GM21737 (cell line): ENCODE data around the gene CAMK2D.
"Not testable (repeated sequence)": the region's sequence is repeated elsewhere in the genome, so short reads cannot be mapped to it uniquely, and the experiment has no call there.

ENCODE experiments used
- ATAC-seq: cut with Tn5 transposase; IDR thresholded peaks from one replicate; pipeline ENCODE4 v1.9.1; 2021; ENCODE audit warnings: mild to moderate bottlenecking, moderate library complexity; ENCODE audit not compliant: unreplicated experiment

CAMK2D gene

GRCh38 chr4:113763923-113764322, 2.4 kb upstream of the CAMK2D start:
- not testable (repeated sequence) for ATAC-seq

GRCh38 chr4:113763029-113763285, 1.4 kb upstream of the CAMK2D start:
- ATAC-seq: no peak

- peak; percentile 57 for ATAC-seq
Measured at GRCh38 chr4:113762186-113763028, 869 bp upstream of the CAMK2D start.

GRCh38 chr4:113760795-113761619, 531 bp downstream of the CAMK2D start:
- peak; percentile 22 for ATAC-seq

GRCh38 chr4:113760094-113760794, 1.3 kb downstream of the CAMK2D start:
- ATAC-seq: no peak

- no peak for ATAC-seq
Measured at GRCh38 chr4:113759696-113760093, 1.8 kb downstream of the CAMK2D start.

- no peak for ATAC-seq
Measured at GRCh38 chr4:113758372-113758771, 3.2 kb downstream of the CAMK2D start.

- ATAC-seq: no peak
Measured at GRCh38 chr4:113757486-113757885, 4.1 kb downstream of the CAMK2D start.

- ATAC-seq: peak; percentile 63
Measured at GRCh38 chr4:113756005-113756410, 5.5 kb downstream of the CAMK2D start.

GRCh38 chr4:113750734-113751133, 10.8 kb downstream of the CAMK2D start:
- no peak for ATAC-seq

GRCh38 chr4:113750296-113750695, 11.2 kb downstream of the CAMK2D start:
- ATAC-seq: no peak

GRCh38 chr4:113749178-113749577, 12.4 kb downstream of the CAMK2D start:
- ATAC-seq: no peak

- ATAC-seq: no peak
Measured at GRCh38 chr4:113747949-113748348, 13.6 kb downstream of the CAMK2D start.

GRCh38 chr4:113745711-113746110, 15.8 kb downstream of the CAMK2D start:
- no peak for ATAC-seq

GRCh38 chr4:113744667-113745240, 16.8 kb downstream of the CAMK2D start:
- no peak for ATAC-seq

- no peak for ATAC-seq
Measured at GRCh38 chr4:113743690-113744089, 17.8 kb downstream of the CAMK2D start.

- ATAC-seq: no peak
Measured at GRCh38 chr4:113742643-113743042, 18.9 kb downstream of the CAMK2D start.

- ATAC-seq: no peak
Measured at GRCh38 chr4:113741956-113742355, 19.6 kb downstream of the CAMK2D start.

- no peak for ATAC-seq
Measured at GRCh38 chr4:113740857-113741379, 20.6 kb downstream of the CAMK2D start.

- no peak for ATAC-seq
Measured at GRCh38 chr4:113739197-113739596, 22.3 kb downstream of the CAMK2D start.

GRCh38 chr4:113738251-113738650, 23.3 kb downstream of the CAMK2D start:
- ATAC-seq: no peak
